A549 (cell line): ENCODE measurements around the gene TLR9. TPM values are rescaled to one million over a fixed set of nuclear protein-coding genes. Genes with fewer than 3 reads are reported as not detected.

Experiments used
- ATAC-seq, 2 experiments: fragments of 200-7000 bp in 1 of 2; fragments of >200 bp in 1 of 2; cut with Nextera tagmentation in 1 of 2; cut with Tn5 transposase in 1 of 2; 3 replicates each; pipeline versions ENCODE4 v1.8.0 to v1.9.1; 2018 to 2020; ENCODE audit warnings: mild to moderate bottlenecking in 1 of 2, moderate library complexity in 1 of 2
- CTCF ChIA-PET: fragments of 300-600 bp; sonication (Branson Sonifier 250); formaldehyde crosslinking; extraction: SDS; loops from one replicate; lab custom pipeline; 2021; ENCODE audit warnings: antibody characterized with exemption, inconsistent platforms; lab: Yijun Ruan, JAX
- POLR2A ChIA-PET: fragments of 350-600 bp; formaldehyde crosslinking; extraction: SDS; loops from one replicate; lab custom pipeline; 2021; ENCODE audit warnings: antibody characterized with exemption, inconsistent platforms; lab: Yijun Ruan, JAX
- DNase-seq, 2 experiments: peaks; one replicate each; pipeline versions ENCODE4 v3.0.0 to v3.0.0-alpha.2; 2011 to 2016; ENCODE audit warnings: low read depth in 1 of 2, low spot score in 1 of 2
- FAIRE-seq: peaks from 2 replicates; lab custom pipeline; 2011; peaks lifted over from hg19 to GRCh38; lab: Jason Lieb, UNC
- H3K27ac ChIP-seq, 2 experiments: fragments of >200 bp; sonication (Bioruptor Twin); formaldehyde crosslinking; 3 replicates each; pipeline ENCODE4 v1.5.1; 2016 to 2017
- H3K4me1 ChIP-seq: fragments of >200 bp; sonication (Bioruptor Twin); formaldehyde crosslinking; 3 replicates; pipeline ENCODE4 v1.6.1; 2016
- H3K4me2 ChIP-seq: fragments of >200 bp; sonication (Bioruptor Twin); formaldehyde crosslinking; 3 replicates; pipeline ENCODE4 v1.6.1; 2016
- H3K4me3 ChIP-seq: fragments of >200 bp; sonication (Bioruptor Twin); formaldehyde crosslinking; 3 replicates; pipeline ENCODE4 v1.5.1; 2016
- H3K9me3 ChIP-seq: fragments of >200 bp; sonication (Bioruptor Twin); formaldehyde crosslinking; 3 replicates; pipeline ENCODE4 v1.6.1; 2016
- CBX2 ChIP-seq: fragments of 200-600 bp; sonication (generic); IDR thresholded peaks from 2 replicates; pipeline ENCODE4 v1.6.1; 2016; ENCODE audit warnings: low read depth, mild to moderate bottlenecking, borderline replicate concordance
- CEBPB ChIP-seq, 2 experiments: fragments of >200 bp in 1 of 2; sonication (Bioruptor Twin) in 1 of 2; formaldehyde crosslinking in 1 of 2; IDR thresholded peaks; 2 replicates each; pipeline ENCODE4 v1.6.1; 2012 to 2016
- ESRRA ChIP-seq: fragments of 150-350 bp; IDR thresholded peaks from 2 replicates; pipeline ENCODE4 v1.6.1; 2014; ENCODE audit warnings: mild to moderate bottlenecking, low read length, borderline replicate concordance
- FOSB ChIP-seq: fragments of 250-450 bp; sonication (Bioruptor Pico); IDR thresholded peaks from 2 replicates; pipeline ENCODE4 v1.5.0; 2020; ENCODE audit warnings: mild to moderate bottlenecking, moderate library complexity
- FOSL2 ChIP-seq, 2 experiments: fragments of 450-650 bp in 1 of 2; fragments of >200 bp in 1 of 2; sonication (Bioruptor Twin) in 1 of 2; formaldehyde crosslinking; IDR thresholded peaks; 2 replicates each; pipeline versions ENCODE4 v1.5.0 to v1.6.1; 2016 to 2020; ENCODE audit warnings: mild to moderate bottlenecking in 1 of 2, moderate library complexity in 1 of 2
- FOXS1 ChIP-seq: fragments of 250-450 bp; sonication (Bioruptor Pico); IDR thresholded peaks from 2 replicates; pipeline ENCODE4 v1.5.0; 2020; ENCODE audit warnings: mild to moderate bottlenecking, moderate library complexity
- GATA3 ChIP-seq: IDR thresholded peaks from 2 replicates; pipeline ENCODE4 v1.6.1; 2012; ENCODE audit warnings: borderline replicate concordance
- HOXA7 ChIP-seq: fragments of 250-450 bp; sonication (Bioruptor Pico); IDR thresholded peaks from 2 replicates; pipeline ENCODE4 v1.5.0; 2020; ENCODE audit warnings: mild to moderate bottlenecking, moderate library complexity
- HOXB5 ChIP-seq: fragments of 250-450 bp; sonication (Bioruptor Pico); IDR thresholded peaks from 2 replicates; pipeline ENCODE4 v1.5.0; 2020; ENCODE audit warnings: mild to moderate bottlenecking, moderate library complexity
- JUN ChIP-seq, 2 experiments: fragments of >200 bp; sonication (Bioruptor Twin); formaldehyde crosslinking; IDR thresholded peaks; 2 replicates in 1 of 2; 3 replicates in 1 of 2; pipeline ENCODE4 v1.6.1; 2016 to 2017
- NFE2L2 ChIP-seq: fragments of 150-350 bp; conservative IDR thresholded peaks from 2 replicates; pipeline ENCODE4 v1.6.1; 2014; ENCODE audit warnings: low read length
- NR3C1 ChIP-seq: fragments of >200 bp; sonication (Bioruptor Twin); formaldehyde crosslinking; IDR thresholded peaks from 3 replicates; pipeline ENCODE4 v1.6.1; 2017
- POLR2AphosphoS2 ChIP-seq: conservative IDR thresholded peaks from 2 replicates; pipeline ENCODE4 v1.6.1; 2012; ENCODE audit warnings: low read length, improper control_type of control experiment, inconsistent platforms
- ZC3H11A ChIP-seq: fragments of 450-650 bp; IDR thresholded peaks from 2 replicates; pipeline ENCODE4 v1.6.1; 2014; ENCODE audit warnings: antibody characterized with exemption, mild to moderate bottlenecking
- WGBS: methylation state at CpG from one replicate; pipeline ENCODE4 v1.1.6; 2017; ENCODE audit errors: missing lambda C conversion rate; 5-methylcytosine and 5-hydroxymethylcytosine counted together
- polyA plus RNA-seq, 4 experiments: library from polyadenylated mRNA; depleted of rRNA in 3 of 4; stranded (reverse); fragments of >200 nt; fragmentation: RNase III in 1 of 4; extraction: RNeasy Plus Mini Kit Qiagen cat#74134 plus additional on column Dnase treatment in 1 of 4; gene quantifications; 2 replicates in 3 of 4; 3 replicates in 1 of 4; pipeline ENCODE4 v1.2.3, GENCODE V29; 2011 to 2017
- TF ChIP-seq, protein P1 (sequence below): fragments of >200 bp; sonication (Bioruptor Twin); formaldehyde crosslinking; IDR thresholded peaks from 2 replicates; pipeline ENCODE4 v1.6.1; 2016
- TF ChIP-seq, protein P2 (sequence below): IDR thresholded peaks from 2 replicates; pipeline ENCODE4 v1.6.1; 2012
- TF ChIP-seq, protein P3 (sequence below): fragments of 250-450 bp; sonication (Bioruptor Pico); IDR thresholded peaks from 2 replicates; pipeline ENCODE4 v1.5.0; 2020; ENCODE audit warnings: low read depth, mild to moderate bottlenecking, moderate library complexity

Gene TLR9
- polyA plus RNA-seq, 2 of the 4 experiments (the other 2 are of a cell fraction), result 0.04 TPM; not detected in 1

DNA sequence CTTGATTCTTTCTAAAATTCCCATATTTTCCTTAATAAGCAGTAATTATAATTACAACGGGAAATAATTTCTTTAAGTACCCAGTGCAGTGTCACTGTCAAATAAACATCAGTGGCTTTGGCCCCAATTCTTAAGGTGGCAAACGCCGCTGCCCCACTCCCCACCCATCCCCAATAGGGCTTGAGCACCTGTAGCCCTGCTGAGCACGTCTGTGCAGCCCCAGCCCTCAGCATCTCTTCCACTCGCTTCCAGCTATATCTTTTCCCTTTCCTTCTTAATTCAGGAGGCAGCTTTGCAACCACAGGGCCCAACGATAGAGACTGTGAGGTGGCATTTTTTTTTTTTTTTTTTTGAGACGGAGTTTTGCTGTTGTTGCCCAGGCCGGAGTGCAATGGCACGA is 29.2 kb upstream of the TLR9 start:
- no peak for FAIRE-seq
- 94% methylated on average over 9 of the region's 9 CpGs for WGBS
- TF ChIP-seq, protein P1, sequence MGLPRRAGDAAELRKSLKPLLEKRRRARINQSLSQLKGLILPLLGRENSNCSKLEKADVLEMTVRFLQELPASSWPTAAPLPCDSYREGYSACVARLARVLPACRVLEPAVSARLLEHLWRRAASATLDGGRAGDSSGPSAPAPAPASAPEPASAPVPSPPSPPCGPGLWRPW, result no peak
- TF ChIP-seq POLR2AphosphoS2 (no peak), FOSB (CRISPR knock-in tag) (no peak), ZC3H11A (no peak), JUN (IDR thresholded peaks at IDR 0.05) (no peak), FOSL2 (IDR thresholded peaks at IDR 0.05) (no peak), FOSL2 (CRISPR knock-in tag; IDR thresholded peaks at IDR 0.05) (no peak)
- POLR2A ChIA-PET, result no interaction called here
- CTCF ChIA-PET, result no interaction called here
- H3K9me3 ChIP-seq, result no peaks in the 10 kb centered on the region
- H3K4me2 ChIP-seq, result no peak overlapping the region
- no peak for DNase-seq
- ATAC-seq, result no peak
- no peak overlapping the region for H3K4me3 ChIP-seq
- no peak overlapping the region for H3K27ac ChIP-seq
- no peaks in the 10 kb centered on the region for H3K4me1 ChIP-seq

DNA sequence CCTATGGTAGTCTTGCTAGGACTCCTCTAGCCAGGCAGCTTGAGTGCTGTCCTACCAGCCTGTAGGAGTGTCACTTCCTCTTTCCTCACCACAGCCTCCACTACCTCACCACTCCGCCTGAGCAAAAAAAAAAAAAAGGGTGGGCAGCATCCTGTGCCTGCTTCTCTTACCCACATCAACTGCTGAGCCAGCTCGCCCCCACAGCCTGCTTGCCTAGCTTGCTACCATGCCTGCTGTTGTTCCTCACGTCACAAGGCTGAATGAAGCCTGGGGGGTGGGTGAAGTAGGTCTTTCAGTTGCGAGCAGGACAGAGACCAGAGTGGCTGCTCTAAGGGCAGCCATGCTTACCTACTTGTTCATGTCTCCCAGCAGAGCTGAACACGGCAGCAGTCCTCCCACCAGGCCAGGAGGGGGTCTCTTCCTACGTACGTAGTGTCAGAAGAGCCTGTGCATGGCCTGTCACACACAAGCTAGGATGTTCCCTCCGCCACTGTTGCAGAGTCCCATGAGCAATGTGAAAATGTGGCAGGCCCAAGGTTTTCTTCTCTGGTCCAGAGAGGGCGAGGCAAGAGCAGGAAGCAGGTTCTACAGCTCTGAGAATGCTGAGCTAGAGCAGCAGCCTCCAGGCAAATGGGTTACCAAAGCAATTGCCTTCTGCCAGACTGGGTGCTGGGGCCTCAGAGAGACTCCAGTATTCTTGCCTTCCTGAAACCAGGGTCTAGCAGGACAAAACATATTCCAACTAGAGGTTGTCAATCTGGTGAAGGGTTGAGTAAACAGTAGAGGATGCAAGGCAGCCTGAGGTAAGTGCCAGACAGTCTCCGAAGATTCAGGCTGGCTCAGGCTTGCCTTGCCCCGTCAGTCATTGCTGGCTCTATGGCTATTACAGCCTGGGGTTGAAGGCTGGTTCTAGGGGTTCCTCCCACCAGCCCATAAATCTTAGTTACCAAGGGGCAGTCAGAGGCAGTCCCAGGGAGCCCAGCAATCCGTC is 28.2 kb upstream of the TLR9 start:
- no peak overlapping the region for H3K27ac ChIP-seq
- no peaks in the 10 kb centered on the region for H3K9me3 ChIP-seq
- POLR2A ChIA-PET, result interaction anchor here (0.6 kb wide), 1 partner anchor 24 kb away, joined by 3 read pairs; no protein-coding TSS in a partner anchor
- ATAC-seq (no peak), FAIRE-seq (no peak), DNase-seq (no peak)
- no peaks in the 10 kb centered on the region for H3K4me1 ChIP-seq
- no peak for TF ChIP-seq NFE2L2
- no peak for TF ChIP-seq HOXA7 (CRISPR knock-in tag)
- H3K4me3 ChIP-seq, result no peak overlapping the region
- CTCF ChIA-PET, result interaction anchor here (0.5 to 2.7 kb wide), 2 partner anchors 22 to 86 kb away, joined by 5 to 13 read pairs; no protein-coding TSS in a partner anchor
- 91% methylated on average over 9 of the region's 12 CpGs for whole genome bisulfite sequencing
- H3K4me2 ChIP-seq, result no peak overlapping the region

DNA sequence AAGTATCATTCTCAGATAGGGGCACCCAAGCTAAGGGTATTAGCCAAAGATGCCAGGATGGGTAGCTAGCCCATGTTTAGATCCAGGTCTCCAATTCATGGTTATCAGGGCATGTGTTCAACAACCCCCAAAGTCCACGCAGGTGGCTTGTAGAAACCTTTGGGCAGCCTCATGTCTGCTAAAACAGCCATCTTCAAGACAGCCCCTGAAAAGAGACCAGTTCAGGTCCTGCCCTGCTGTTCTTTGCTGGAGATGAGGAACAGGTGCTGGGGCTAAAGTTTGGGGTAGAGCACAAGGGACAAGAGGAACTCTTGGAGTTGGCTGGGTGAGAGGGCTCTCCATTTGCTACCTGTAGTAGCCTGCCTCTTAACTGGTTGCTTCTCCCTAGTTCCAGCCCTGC is 24.7 kb upstream of the TLR9 start:
- no peak for FAIRE-seq
- TF ChIP-seq FOXS1 (no peak), ESRRA (no peak), HOXA7 (CRISPR knock-in tag) (no peak), CEBPB (IDR thresholded peaks at IDR 0.05) (no peak), CBX2 (no peak), GATA3 (no peak)
- TF ChIP-seq, protein P2, sequence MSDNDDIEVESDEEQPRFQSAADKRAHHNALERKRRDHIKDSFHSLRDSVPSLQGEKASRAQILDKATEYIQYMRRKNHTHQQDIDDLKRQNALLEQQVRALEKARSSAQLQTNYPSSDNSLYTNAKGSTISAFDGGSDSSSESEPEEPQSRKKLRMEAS, result no peak
- Histone ChIP-seq H3K4me2 (no peak overlapping the region), H3K4me1 (peaks cover 2% of the 10 kb centered on the region; the same call in 2 of the 3 replicates), H3K9me3 (no peaks in the 10 kb centered on the region), H3K4me3 (no peak overlapping the region), H3K27ac (no peak overlapping the region)
- WGBS, result no CpG with 5 or more reads among the region's 1 CpG
- no peak for DNase-seq
- CTCF ChIA-PET, result interaction anchor here (1.1 to 3.3 kb wide), 2 partner anchors 13 to 41 kb away, joined by 3 to 19 read pairs; partner anchors contain the start of gene TWF2
- POLR2A ChIA-PET, result no interaction called here
- ATAC-seq, result no peak

DNA sequence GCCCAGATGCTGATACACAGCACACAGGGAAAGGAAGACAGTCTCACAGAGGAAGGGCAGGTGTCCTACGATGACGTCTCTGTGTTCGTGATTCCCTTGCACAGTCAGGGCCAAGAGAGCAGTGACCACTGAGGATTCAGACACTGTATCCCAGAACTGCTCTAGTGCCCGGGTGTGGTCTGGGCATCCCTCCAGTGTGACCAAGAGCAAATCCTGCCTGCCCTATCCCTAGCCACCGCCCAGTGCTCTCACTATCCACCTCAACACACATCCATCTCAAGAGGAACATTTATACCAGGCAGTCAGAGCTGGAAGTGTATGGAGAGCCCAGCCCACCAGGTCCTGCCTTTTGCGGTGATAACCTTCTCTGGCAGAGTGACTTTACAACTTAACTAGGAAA is 24.2 kb upstream of the TLR9 start:
- no peak for FAIRE-seq

More for the DNA sequence above, 24.2 kb upstream of the TLR9 start:
- ChIA-PET POLR2A (no interaction called here), CTCF (interaction anchor here (1.4 to 3.3 kb wide), 4 partner anchors 12 to 50 kb away, joined by 3 to 19 read pairs (median 7); partner anchors contain the start of gene TWF2)
- Histone ChIP-seq H3K4me1 (peaks cover 5% of the 10 kb centered on the region; the same call in 2 of the 3 replicates), H3K27ac (no peak overlapping the region), H3K4me2 (no peak overlapping the region), H3K4me3 (no peak overlapping the region), H3K9me3 (no peaks in the 10 kb centered on the region)
- WGBS, result 100% methylated on average over 3 of the region's 6 CpGs
- ATAC-seq, result no peak
- TF ChIP-seq HOXB5 (CRISPR knock-in tag) (no peak), NR3C1 (no peak)
- TF ChIP-seq, protein P3, sequence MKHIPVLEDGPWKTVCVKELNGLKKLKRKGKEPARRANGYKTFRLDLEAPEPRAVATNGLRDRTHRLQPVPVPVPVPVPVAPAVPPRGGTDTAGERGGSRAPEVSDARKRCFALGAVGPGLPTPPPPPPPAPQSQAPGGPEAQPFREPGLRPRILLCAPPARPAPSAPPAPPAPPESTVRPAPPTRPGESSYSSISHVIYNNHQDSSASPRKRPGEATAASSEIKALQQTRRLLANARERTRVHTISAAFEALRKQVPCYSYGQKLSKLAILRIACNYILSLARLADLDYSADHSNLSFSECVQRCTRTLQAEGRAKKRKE (CRISPR knock-in tag), result no peak
- no peak for DNase-seq
